Body of pancreas (tissue), 4 donors: Measurements from ENCODE around the gene C11orf68. TPM values are rescaled to one million over a fixed set of nuclear protein-coding genes. Genes with fewer than 3 reads are reported as not detected.
"Not testable (repeated sequence)": the region's sequence is repeated elsewhere in the genome, so short reads cannot be mapped to it uniquely, and the experiment has no call there.

ENCODE experiments used
- ATAC-seq: fragments of 150-250 bp; one replicate; pipeline ENCODE4 v1.9.1; 2016
- DNase-seq, 4 donors: peaks; one replicate each; pipeline ENCODE4 v3.0.0-alpha.2; 2019
- H3K27ac ChIP-seq, 4 donors: fragments of 200-600 bp; sonication (generic); 1 replicate in 3 of 4; 2 replicates in 1 of 4; pipeline versions ENCODE4 v1.5.1 to v1.6.1; 2016 to 2019; ENCODE audit warnings: mild to moderate bottlenecking in 1 of 4, mixed read lengths in 1 of 4, moderate library complexity in 1 of 4
- H3K27me3 ChIP-seq, 2 donors: fragments of 200-600 bp; sonication (generic); one replicate each; pipeline ENCODE4 v1.6.0; 2016; ENCODE audit warnings: mild to moderate bottlenecking in 1 of 2
- H3K36me3 ChIP-seq, 2 donors: fragments of 200-600 bp; sonication (generic); replicated peaks in 1 of 2; 2 replicates each; pipeline ENCODE4 v1.5.1; 2016; ENCODE audit warnings: low read depth in 2 of 2; ENCODE audit not compliant: insufficient read depth in 1 of 2
- H3K4me1 ChIP-seq: fragments of 200-600 bp; sonication (generic); one replicate; pipeline ENCODE4 v1.6.0; 2016
- H3K4me3 ChIP-seq, 2 donors: fragments of 200-600 bp; sonication (generic); 1 replicate in 1 of 2; 2 replicates in 1 of 2; pipeline ENCODE4 v1.5.1; 2016 to 2019
- H3K9me3 ChIP-seq, 3 donors: fragments of 200-600 bp; sonication (generic); 1 replicate in 2 of 3; 2 replicates in 1 of 3; pipeline ENCODE4 v1.5.1; 2016
- POLR2A ChIP-seq, 3 donors: fragments of 450-650 bp; IDR thresholded peaks; one replicate each; pipeline ENCODE4 v1.6.1; 2016; ENCODE audit warnings: antibody characterized with exemption in 3 of 3, mild to moderate bottlenecking in 2 of 3
- WGBS, 2 donors: methylation state at CpG; one replicate each; pipeline ENCODE4 v1.1.5; 2017; 5-methylcytosine and 5-hydroxymethylcytosine counted together
- intact Hi-C: fragments of 100-400 bp; cut with DNase I; formaldehyde crosslinking; loops from one replicate; pipeline ENCODE4 v1.15.1; 2023
- total RNA-seq, 2 donors: library from RNA; depleted of rRNA; stranded (reverse); fragments of >200 nt; gene quantifications; one replicate each; pipeline ENCODE4 v1.1.0, GENCODE V29; 2016
- TF ChIP-seq, protein P1 (sequence below), 7 experiments: fragments of 450-650 bp in 4 of 7; fragments of 200-600 bp in 3 of 7; sonication (generic) in 3 of 7; IDR thresholded peaks; one replicate each; pipeline ENCODE4 v1.5.1; 2016 to 2019; ENCODE audit warnings: antibody characterized with exemption in 7 of 7

The C11orf68 gene
- total RNA-seq, 2 donors from 2014 or later = 10.4 to 17.8 TPM

DNA sequence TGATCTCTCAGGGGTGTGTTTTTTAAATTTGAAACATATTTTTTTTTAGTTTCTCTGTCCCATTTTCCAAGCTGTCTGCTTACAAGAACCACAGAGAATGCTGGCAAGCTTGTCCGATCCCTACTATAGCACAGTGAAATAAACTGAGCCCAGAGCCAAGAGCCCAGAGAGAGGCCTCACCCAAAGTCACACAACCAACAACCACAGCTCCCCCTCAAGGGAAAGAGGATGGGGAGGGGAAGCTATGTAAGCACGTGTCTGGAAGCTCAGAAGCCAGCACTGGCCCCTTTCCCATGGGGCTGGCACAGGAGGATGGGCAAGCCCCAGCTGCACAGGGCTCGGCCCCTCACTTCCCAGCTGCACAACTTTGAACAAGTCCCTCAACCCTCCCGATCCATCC is 39.4 kb upstream of the C11orf68 start:
- no peaks in the 10 kb centered on the region for H3K27me3 ChIP-seq
- H3K4me3 ChIP-seq = no peak overlapping the region
- no peak for DNase-seq
- peaks cover 18% of the 10 kb centered on the region for H3K4me1 ChIP-seq
- H3K9me3 ChIP-seq = no peaks in the 10 kb centered on the region
- WGBS, 2 donors = 57 to 65% methylated on average over 4 of the region's 4 CpGs
- TF ChIP-seq, protein P1, sequence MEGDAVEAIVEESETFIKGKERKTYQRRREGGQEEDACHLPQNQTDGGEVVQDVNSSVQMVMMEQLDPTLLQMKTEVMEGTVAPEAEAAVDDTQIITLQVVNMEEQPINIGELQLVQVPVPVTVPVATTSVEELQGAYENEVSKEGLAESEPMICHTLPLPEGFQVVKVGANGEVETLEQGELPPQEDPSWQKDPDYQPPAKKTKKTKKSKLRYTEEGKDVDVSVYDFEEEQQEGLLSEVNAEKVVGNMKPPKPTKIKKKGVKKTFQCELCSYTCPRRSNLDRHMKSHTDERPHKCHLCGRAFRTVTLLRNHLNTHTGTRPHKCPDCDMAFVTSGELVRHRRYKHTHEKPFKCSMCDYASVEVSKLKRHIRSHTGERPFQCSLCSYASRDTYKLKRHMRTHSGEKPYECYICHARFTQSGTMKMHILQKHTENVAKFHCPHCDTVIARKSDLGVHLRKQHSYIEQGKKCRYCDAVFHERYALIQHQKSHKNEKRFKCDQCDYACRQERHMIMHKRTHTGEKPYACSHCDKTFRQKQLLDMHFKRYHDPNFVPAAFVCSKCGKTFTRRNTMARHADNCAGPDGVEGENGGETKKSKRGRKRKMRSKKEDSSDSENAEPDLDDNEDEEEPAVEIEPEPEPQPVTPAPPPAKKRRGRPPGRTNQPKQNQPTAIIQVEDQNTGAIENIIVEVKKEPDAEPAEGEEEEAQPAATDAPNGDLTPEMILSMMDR (IDR thresholded peaks at IDR 0.05) = no peak
- no peak for TF ChIP-seq POLR2A (IDR thresholded peaks at IDR 0.05)
- no peak overlapping the region for H3K27ac ChIP-seq
- ATAC-seq = no peak
- no peaks in the 10 kb centered on the region for H3K36me3 ChIP-seq
- intact Hi-C loops = loop anchor here (5.0 kb wide), 1 partner anchor 36 kb away; no protein-coding TSS in a partner anchor

DNA sequence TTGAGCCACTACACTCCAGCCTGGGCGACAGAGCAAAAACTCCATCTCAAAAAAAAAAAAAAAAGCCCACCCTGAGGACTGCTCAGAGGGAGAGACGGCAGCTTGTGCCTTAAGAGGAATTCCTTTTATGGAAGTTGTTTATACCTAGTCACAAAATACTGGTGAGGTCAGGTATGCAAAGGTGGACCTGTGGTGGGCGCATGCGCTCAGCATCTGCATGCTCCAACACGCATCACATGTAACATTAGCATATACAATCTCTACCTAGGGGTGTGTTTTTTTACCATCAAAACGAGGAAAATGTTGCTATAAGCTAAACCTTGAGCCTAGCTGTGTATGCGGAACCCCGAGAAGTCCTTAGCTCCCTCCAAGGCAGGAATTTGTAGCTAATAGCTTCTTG is 35.9 kb upstream of the C11orf68 start:
- Histone ChIP-seq H3K4me3 (no peak overlapping the region), H3K4me1 (no peaks in the 10 kb centered on the region), H3K27me3 (no peaks in the 10 kb centered on the region), H3K9me3 (no peaks in the 10 kb centered on the region), H3K36me3 (no peaks in the 10 kb centered on the region), H3K27ac (no peak overlapping the region)
- 68 to 70% methylated on average over 8 of the region's 8 CpGs for WGBS, 2 donors
- ATAC-seq (no peak), DNase-seq (no peak)
- no peak for TF ChIP-seq POLR2A (IDR thresholded peaks at IDR 0.05)
- TF ChIP-seq, protein P1 (IDR thresholded peaks at IDR 0.05) = no peak
- intact Hi-C loops = loop anchor here (5.0 kb wide), 1 partner anchor 32 kb away; no protein-coding TSS in a partner anchor

DNA sequence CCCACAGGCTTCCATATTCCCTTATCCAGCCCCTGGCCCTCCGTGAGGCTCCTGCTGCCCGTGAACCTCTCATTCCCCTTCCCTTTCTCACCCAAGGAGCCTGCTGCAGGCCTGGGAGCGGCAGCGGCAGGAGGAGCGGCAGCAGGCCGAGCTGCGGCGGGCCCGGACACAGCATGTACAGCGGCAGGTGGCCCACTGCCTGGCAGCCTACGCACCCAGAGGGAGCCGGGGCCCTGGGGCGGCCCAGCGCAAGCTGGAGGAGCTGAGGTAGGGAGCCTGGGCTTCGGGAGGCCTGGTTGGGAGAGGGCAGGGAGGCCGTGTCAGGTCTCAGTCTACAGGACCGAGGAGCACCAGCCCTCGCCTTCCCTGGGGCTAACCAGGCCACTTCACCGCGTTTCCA is 34.6 kb upstream of the C11orf68 start:
- Histone ChIP-seq H3K27ac (no peak overlapping the region), H3K27me3 (no peaks in the 10 kb centered on the region), H3K9me3 (no peaks in the 10 kb centered on the region), H3K4me1 (no peaks in the 10 kb centered on the region), H3K36me3 (no peaks in the 10 kb centered on the region), H3K4me3 (no peak overlapping the region)
- intact Hi-C loops = no loop called here
- DNase-seq (no peak), ATAC-seq (no peak)
- 71 to 85% methylated on average over 4 to 19 of the region's 20 CpGs for WGBS, 2 donors
- TF ChIP-seq, protein P1 (IDR thresholded peaks at IDR 0.05) = no peak
- TF ChIP-seq POLR2A (IDR thresholded peaks at IDR 0.05) = no peak

DNA sequence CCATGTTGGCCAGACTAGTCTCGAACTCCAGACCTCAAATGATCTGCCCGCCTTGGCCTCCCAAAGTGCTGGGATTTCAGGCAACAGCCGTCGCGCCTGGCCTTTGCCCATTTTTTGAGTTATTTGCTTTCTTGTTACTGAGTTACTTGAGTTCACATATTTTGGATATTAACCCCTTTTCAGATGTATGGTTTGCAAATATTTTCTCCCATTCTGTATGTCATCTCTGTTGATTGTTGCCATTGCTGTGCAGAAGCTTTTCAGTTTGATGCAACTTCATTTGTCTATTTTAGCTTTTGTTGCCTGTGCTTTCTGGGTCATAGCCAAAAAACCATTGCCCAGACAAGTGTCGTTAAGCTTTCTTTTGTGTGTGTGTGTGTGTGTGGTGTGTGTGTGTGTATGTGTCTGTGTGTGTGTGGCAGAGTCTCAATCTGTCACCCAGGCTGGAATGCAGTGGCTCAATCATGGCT is 33.2 kb upstream of the C11orf68 start:
- Histone ChIP-seq H3K27me3 (no peaks in the 10 kb centered on the region), H3K9me3 (no peaks in the 10 kb centered on the region), H3K4me3 (no peak overlapping the region), H3K27ac (no peak overlapping the region), H3K36me3 (no peaks in the 10 kb centered on the region), H3K4me1 (no peaks in the 10 kb centered on the region)
- TF ChIP-seq POLR2A (IDR thresholded peaks at IDR 0.05) = no peak
- TF ChIP-seq, protein P1 (IDR thresholded peaks at IDR 0.05) = no peak
- WGBS, 2 donors = 18 to 25% methylated on average over 6 of the region's 6 CpGs
- intact Hi-C loops = no loop called here
- ATAC-seq (no peak), DNase-seq (no peak)

DNA sequence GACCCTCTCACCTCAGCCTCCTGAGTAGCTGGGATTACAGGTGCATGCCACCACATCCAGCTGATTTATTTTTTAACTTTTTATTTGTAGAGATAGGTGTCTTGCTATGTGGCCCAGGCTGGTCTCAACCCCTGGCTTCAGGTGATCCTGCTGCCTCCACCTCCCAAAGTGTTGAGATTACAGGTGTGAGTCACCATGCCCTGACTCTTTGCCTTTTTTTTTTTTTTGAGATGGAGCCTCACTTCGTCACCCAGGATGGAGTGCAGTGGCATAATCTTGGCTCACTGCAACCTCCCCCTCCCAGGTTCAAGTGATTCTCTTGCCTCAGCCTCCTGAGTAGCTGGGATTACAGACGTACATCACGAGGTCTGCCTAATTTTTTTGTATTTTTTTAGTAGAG is 32.8 kb upstream of the C11orf68 start:
- DNase-seq, H3K4me3 ChIP-seq, H3K27me3 ChIP-seq, ATAC-seq, H3K27ac ChIP-seq, intact Hi-C loops, H3K9me3 ChIP-seq, H3K36me3 ChIP-seq, H3K4me1 ChIP-seq: not testable (repeated sequence)
- 26 to 36% methylated on average over 3 of the region's 3 CpGs for WGBS, 2 donors

DNA sequence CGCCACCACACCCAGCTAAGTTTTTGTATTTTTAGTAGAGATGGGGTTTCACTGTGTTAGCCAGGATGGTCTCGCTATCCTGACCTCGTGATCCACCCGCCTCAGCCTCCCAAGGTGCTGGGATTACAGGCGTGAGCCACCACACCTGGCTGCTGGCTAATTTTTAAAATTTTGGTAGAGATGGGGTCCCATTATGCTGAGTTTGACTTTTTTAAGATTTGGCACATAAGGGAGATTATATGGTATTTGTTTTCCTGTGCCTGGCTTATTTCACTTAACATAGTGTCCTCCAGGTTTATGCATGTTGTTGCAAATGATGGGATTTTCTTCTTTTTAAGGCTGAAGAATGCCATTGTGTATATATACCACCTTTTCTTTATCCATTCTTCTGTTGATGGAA is 31.8 kb upstream of the C11orf68 start:
- WGBS, 2 donors = 92 to 100% methylated on average over 5 of the region's 5 CpGs
- H3K27ac ChIP-seq, H3K4me3 ChIP-seq, H3K27me3 ChIP-seq, DNase-seq, H3K36me3 ChIP-seq, intact Hi-C loops, H3K4me1 ChIP-seq, H3K9me3 ChIP-seq, ATAC-seq: not testable (repeated sequence)
